LNCaP clone FGC (cell line): ENCODE measurements around the gene SYT2.
A peak's percentile ranks its signal among the peaks of the same experiment; 100 is the strongest.

Source experiments
- DNase-seq: peaks from one replicate; pipeline ENCODE4 v3.0.0-alpha.2; 2011; ENCODE audit warnings: low read depth
- H3K4me3 ChIP-seq: 2 replicates; pipeline ENCODE4 v1.5.1; 2011; ENCODE audit warnings: mild to moderate bottlenecking, low read depth, low read length, control low read depth
- CTCF ChIP-seq: IDR thresholded peaks from 2 replicates; pipeline ENCODE4 v1.5.1; 2012; ENCODE audit warnings: mild to moderate bottlenecking; ENCODE audit not compliant: control insufficient read depth, insufficient read depth; ENCODE audit errors: extremely low read depth

SYT2 gene

GRCh38 chr1:202576816-202577215 is 133.4 kb downstream of the SYT2 start:
- TF ChIP-seq CTCF, result no peak
- DNase-seq, result no peak
- no peak overlapping the region for H3K4me3 ChIP-seq

GRCh38 chr1:202575918-202576653 is 134.2 kb downstream of the SYT2 start:
- TF ChIP-seq CTCF, result no peak
- no peak for DNase-seq
- H3K4me3 ChIP-seq, result no peak overlapping the region

- no peak for TF ChIP-seq CTCF
- H3K4me3 ChIP-seq, result no peak overlapping the region
- no peak for DNase-seq
Measured at GRCh38 chr1:202572867-202573266, 137.4 kb downstream of the SYT2 start.

- peak; percentile 81 for TF ChIP-seq CTCF
- DNase-seq, result no peak
- H3K4me3 ChIP-seq, result no peak overlapping the region
Measured at GRCh38 chr1:202571719-202572339, 138.4 kb downstream of the SYT2 start.

- no peak for DNase-seq
- H3K4me3 ChIP-seq, result no peak overlapping the region
- TF ChIP-seq CTCF, result no peak
Measured at GRCh38 chr1:202569393-202570322, 140.6 kb downstream of the SYT2 start.

- 0 out of 2 replicates have a peak overlapping the region, but pooled peaks have one; percentile 3 for H3K4me3 ChIP-seq
- peak; percentile 59 for DNase-seq
- 0 out of 2 replicates have a peak, but pooled peaks have one; percentile 8 for TF ChIP-seq CTCF
Measured at GRCh38 chr1:202568826-202569225, 141.4 kb downstream of the SYT2 start.
